Articular chondrocyte of knee joint (primary cell): ENCODE results near the gene TRPM6. TPM values are rescaled to one million over a fixed set of nuclear protein-coding genes. Genes with fewer than 3 reads are reported as not detected.

Experiments used
- small RNA-seq: library from RNA; depleted of rRNA; stranded (forward); fragments of <200 nt; gene quantifications from one replicate; pipeline ENCODE3, GENCODE V24; 2012
- total RNA-seq: library from RNA; depleted of rRNA; stranded (reverse); fragments of >200 nt; gene quantifications from 2 replicates; pipeline ENCODE4 v1.2.3, GENCODE V29; 2012

TRPM6 gene
- 0.11 and 0.13 TPM in 2 replicates for total RNA-seq

GRCh38 chr9:74887041-74887980 is at the start of gene TRPM6:
Gene TRPM6 (minus strand): TSS chr9:74887921. CDS start chr9:74887856, 65 bp downstream.

Small RNAs within 50 kb of the gene (small RNA-seq; reads per million reads assigned to genes)
- not detected for gene RNU6-445P

Other genes starting within 250 kb of the TRPM6 start
- 4.1 and 5.8 TPM in 2 replicates for gene C9orf40, start 65.0 kb upstream of the TRPM6 start, total RNA-seq
- 31.2 and 42.0 TPM in 2 replicates for gene CARNMT1, start 140.4 kb upstream of the TRPM6 start, total RNA-seq
- 18.9 and 36.2 TPM in 2 replicates for gene NMRK1, start 200.2 kb upstream of the TRPM6 start, total RNA-seq
- 24.8 and 31.7 TPM in 2 replicates for gene OSTF1, start 200.6 kb upstream of the TRPM6 start, total RNA-seq